Testis (tissue), 3 donors: Measurements from ENCODE around the gene ARID1B. TPM values are rescaled to one million over a fixed set of nuclear protein-coding genes. Genes with fewer than 3 reads are reported as not detected.

Experiments
- DNase-seq: peaks from one replicate; pipeline ENCODE4 v3.0.0-alpha.2; 2019
- H3K27ac ChIP-seq, 2 donors: fragments of 200-600 bp; sonication (generic); one replicate each; pipeline ENCODE4 v1.5.1; 2019
- H3K27me3 ChIP-seq: fragments of 200-600 bp; sonication (generic); one replicate; pipeline ENCODE4 v1.5.1; 2019
- H3K36me3 ChIP-seq: fragments of 200-600 bp; sonication (generic); one replicate; pipeline ENCODE4 v1.5.1; 2017; ENCODE audit warnings: low read depth; ENCODE audit errors: missing control alignments
- H3K4me1 ChIP-seq: fragments of 200-600 bp; sonication (generic); one replicate; pipeline ENCODE4 v1.5.1; 2019
- H3K4me3 ChIP-seq, 2 donors: fragments of 200-600 bp; sonication (generic); one replicate each; pipeline ENCODE4 v1.5.1; 2017 to 2019
- H3K9me3 ChIP-seq: fragments of 200-600 bp; sonication (generic); one replicate; pipeline ENCODE4 v1.5.1; 2017
- POLR2A ChIP-seq: fragments of 450-650 bp; IDR thresholded peaks from one replicate; pipeline ENCODE4 v1.6.1; 2017; ENCODE audit warnings: antibody characterized with exemption, mild to moderate bottlenecking, moderate library complexity
- WGBS, 2 donors: methylation state at CpG; one replicate each; pipeline ENCODE4 v1.1.5; 2018; 5-methylcytosine and 5-hydroxymethylcytosine counted together
- intact Hi-C: fragments of 100-400 bp; cut with DNase I; formaldehyde crosslinking; loops from one replicate; pipeline ENCODE4 v1.15.1; 2023; ENCODE audit warnings: low total_unique reads
- polyA plus RNA-seq: library from polyadenylated mRNA; stranded (reverse); fragments of 350-450 nt; fragmentation: Illumina TruSeq; extraction: RNeasy Lipid Tissue Mini Kit (QIAGEN cat#74804); gene quantifications from one replicate; pipeline ENCODE4 v1.2.3, GENCODE V29; 2014; ENCODE audit warnings: low read depth, low replicate concordance; ENCODE audit not compliant: insufficient read depth
- total RNA-seq, 2 donors: library from RNA; depleted of rRNA; stranded (reverse); fragments of >200 nt; gene quantifications; one replicate each; pipeline ENCODE4 v1.2.3, GENCODE V29; 2016
- TF ChIP-seq, protein P1 (sequence below), 3 experiments: fragments of 450-650 bp in 2 of 3; fragments of 200-600 bp in 1 of 3; sonication (generic) in 1 of 3; IDR thresholded peaks; one replicate each; pipeline ENCODE4 v1.5.1; 2016 to 2019; ENCODE audit warnings: antibody characterized with exemption in 3 of 3, mild to moderate bottlenecking in 2 of 3, moderate library complexity in 1 of 3

ARID1B gene
- total and polyA plus RNA-seq, 3 donors from 2014 or later = 26.2 to 126 (median 103) TPM

DNA sequence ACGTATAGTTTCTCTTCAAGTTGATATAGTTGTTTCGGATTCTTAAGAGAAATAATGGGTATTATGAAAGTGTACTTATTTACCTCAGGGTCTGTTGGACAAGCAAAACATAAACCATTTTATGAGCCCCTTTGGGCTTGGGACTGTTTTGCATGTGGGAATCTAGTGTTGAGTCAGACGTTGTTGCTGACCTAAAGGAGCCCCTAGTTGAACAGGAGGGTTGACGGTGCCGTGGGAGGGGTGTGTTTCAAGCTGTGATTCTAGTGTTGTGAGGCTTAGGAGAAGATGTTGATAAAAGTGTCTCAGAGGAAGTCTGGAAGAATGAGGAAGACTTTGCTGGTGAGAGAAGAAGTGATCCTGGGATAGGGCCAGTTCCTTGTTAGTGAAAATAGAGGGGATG lies 140.0 kb downstream of the ARID1B start:
- intact Hi-C loops = no loop called here
- H3K36me3 ChIP-seq = no peaks in the 10 kb centered on the region
- no peak for DNase-seq
- TF ChIP-seq POLR2A = no peak
- TF ChIP-seq, protein P1, sequence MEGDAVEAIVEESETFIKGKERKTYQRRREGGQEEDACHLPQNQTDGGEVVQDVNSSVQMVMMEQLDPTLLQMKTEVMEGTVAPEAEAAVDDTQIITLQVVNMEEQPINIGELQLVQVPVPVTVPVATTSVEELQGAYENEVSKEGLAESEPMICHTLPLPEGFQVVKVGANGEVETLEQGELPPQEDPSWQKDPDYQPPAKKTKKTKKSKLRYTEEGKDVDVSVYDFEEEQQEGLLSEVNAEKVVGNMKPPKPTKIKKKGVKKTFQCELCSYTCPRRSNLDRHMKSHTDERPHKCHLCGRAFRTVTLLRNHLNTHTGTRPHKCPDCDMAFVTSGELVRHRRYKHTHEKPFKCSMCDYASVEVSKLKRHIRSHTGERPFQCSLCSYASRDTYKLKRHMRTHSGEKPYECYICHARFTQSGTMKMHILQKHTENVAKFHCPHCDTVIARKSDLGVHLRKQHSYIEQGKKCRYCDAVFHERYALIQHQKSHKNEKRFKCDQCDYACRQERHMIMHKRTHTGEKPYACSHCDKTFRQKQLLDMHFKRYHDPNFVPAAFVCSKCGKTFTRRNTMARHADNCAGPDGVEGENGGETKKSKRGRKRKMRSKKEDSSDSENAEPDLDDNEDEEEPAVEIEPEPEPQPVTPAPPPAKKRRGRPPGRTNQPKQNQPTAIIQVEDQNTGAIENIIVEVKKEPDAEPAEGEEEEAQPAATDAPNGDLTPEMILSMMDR (IDR thresholded peaks at IDR 0.05) = no peak
- no peak overlapping the region for H3K27ac ChIP-seq
- H3K4me3 ChIP-seq = no peak overlapping the region
- peaks cover 14% of the 10 kb centered on the region for H3K4me1 ChIP-seq
- WGBS, 2 donors = 55 to 57% methylated on average over 5 of the region's 5 CpGs
- H3K27me3 ChIP-seq = no peaks in the 10 kb centered on the region
- no peaks in the 10 kb centered on the region for H3K9me3 ChIP-seq

DNA sequence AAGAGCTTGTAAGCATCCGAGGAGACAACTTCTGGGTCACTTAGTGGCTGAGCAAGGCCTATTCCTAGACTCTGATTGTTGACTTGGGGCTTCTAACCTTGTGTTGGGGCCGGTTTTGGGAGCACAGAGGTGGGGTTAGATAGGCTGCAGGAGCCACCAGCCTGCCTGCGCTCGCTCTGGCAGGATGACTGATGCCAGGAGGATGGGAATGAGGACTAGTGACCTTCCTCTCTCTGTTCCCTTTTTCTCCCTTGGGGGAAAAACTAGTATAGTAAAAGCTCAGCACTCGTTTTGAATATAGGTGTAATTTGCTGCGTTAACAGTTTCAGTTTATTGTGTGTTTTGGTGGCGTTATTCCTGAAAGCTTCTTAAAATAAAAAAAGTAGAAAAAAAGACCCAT lies 141.5 kb downstream of the ARID1B start:
- intact Hi-C loops = no loop called here
- TF ChIP-seq POLR2A = no peak
- TF ChIP-seq, protein P1 (IDR thresholded peaks at IDR 0.05) = no peak
- no peak overlapping the region for H3K4me3 ChIP-seq
- no peak overlapping the region for H3K27ac ChIP-seq
- 55 to 60% methylated on average over 7 of the region's 7 CpGs for WGBS, 2 donors
- H3K4me1 ChIP-seq = peaks cover 14% of the 10 kb centered on the region
- no peaks in the 10 kb centered on the region for H3K27me3 ChIP-seq
- H3K36me3 ChIP-seq = no peaks in the 10 kb centered on the region
- no peaks in the 10 kb centered on the region for H3K9me3 ChIP-seq
- no peak for DNase-seq

DNA sequence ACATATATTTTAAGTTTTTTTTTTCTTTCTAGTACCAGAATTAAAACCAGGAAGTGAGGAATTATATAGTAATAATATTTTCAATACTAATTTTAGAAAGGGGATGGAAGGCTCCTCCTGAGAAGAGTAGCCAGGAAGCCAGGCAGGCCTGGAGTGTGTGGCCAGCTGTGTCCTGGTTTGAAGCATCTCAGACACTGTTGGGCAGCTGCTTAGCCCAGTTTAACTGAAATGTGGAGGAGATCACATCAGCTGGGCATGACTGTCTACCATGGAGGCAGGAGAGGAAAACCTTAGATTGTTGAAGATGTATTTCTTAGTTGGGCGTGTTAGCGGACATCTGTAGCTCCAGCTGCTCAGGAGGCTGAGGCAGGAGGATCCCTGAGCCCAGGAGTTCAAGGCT lies 142.2 kb downstream of the ARID1B start:
- WGBS, 2 donors = 95% methylated on average over 2 of the region's 2 CpGs
- no peak overlapping the region for H3K27ac ChIP-seq
- H3K36me3 ChIP-seq = no peaks in the 10 kb centered on the region
- no peak for TF ChIP-seq POLR2A
- H3K9me3 ChIP-seq = no peaks in the 10 kb centered on the region
- no peak overlapping the region for H3K4me3 ChIP-seq
- intact Hi-C loops = no loop called here
- peaks cover 14% of the 10 kb centered on the region for H3K4me1 ChIP-seq
- no peaks in the 10 kb centered on the region for H3K27me3 ChIP-seq
- DNase-seq = no peak

DNA sequence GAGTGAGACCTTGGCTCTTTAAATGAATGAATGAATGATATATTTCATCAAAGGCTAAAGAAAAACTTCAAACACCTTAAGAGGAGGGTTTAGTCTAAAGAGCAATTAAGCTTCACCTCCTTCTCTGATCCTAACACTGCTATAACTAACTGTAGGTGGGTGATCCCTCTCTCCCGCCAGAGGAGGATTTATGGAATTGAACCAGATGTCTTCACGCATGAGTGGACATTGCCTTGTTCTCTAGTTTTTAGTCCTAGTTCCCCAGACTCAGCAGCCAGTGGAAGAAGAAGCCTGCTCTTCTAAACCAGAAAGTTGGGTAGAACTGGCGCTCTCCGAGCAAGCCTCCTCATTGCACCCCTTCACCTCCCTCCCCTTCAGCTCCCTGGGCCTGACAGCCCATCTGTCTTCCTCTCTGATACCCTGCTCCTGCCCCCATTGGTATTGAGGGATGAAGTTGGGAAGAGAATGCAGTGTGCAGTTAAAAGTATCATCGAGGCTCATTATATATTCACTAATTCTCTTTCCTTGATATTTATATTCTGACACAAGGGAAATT lies 142.7 kb downstream of the ARID1B start:
- no peak overlapping the region for H3K4me3 ChIP-seq
- no peaks in the 10 kb centered on the region for H3K9me3 ChIP-seq
- WGBS, 2 donors = 87 to 88% methylated on average over 5 of the region's 5 CpGs
- no peak for DNase-seq
- H3K27ac ChIP-seq = no peak overlapping the region
- no peaks in the 10 kb centered on the region for H3K36me3 ChIP-seq
- H3K27me3 ChIP-seq = no peaks in the 10 kb centered on the region
- intact Hi-C loops = no loop called here
- no peak for TF ChIP-seq POLR2A
- TF ChIP-seq, protein P1 (IDR thresholded peaks at IDR 0.05) = no peak
- peaks cover 14% of the 10 kb centered on the region for H3K4me1 ChIP-seq

DNA sequence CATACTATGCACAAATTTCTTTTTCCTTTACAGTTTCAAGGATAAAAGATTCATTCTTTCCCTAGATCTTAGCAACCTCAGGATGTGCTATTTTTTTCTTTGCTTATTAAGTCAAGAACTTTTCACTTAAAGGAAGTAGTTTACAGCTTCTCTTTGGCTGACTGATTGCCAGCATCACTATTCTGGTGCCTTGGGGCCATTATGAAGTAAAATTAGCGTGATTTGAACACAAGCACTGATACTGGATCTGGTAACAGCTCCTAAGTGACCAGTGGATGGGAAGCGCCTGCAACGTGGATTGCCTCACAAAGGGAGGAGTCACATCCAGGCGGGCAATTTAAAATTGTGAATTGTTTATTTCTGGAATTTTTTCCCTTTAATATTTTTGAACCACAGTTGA lies 147.1 kb downstream of the ARID1B start:
- H3K36me3 ChIP-seq = no peaks in the 10 kb centered on the region
- H3K4me1 ChIP-seq = peaks cover 1% of the 10 kb centered on the region
- WGBS, 2 donors = 71 to 84% methylated on average over 4 of the region's 4 CpGs
- TF ChIP-seq, protein P1 (IDR thresholded peaks at IDR 0.05) = no peak
- no peak for TF ChIP-seq POLR2A
- H3K4me3 ChIP-seq = no peak overlapping the region
- intact Hi-C loops = no loop called here
- no peak overlapping the region for H3K27ac ChIP-seq
- DNase-seq = no peak
- H3K27me3 ChIP-seq = no peaks in the 10 kb centered on the region
- H3K9me3 ChIP-seq = no peaks in the 10 kb centered on the region
